CD4-positive, alpha-beta T cell treated with Interleukin-17A for 1 hour (primary cell): Measurements from ENCODE around the gene SFI1.

Experiments used
- DNase-seq: peaks from one replicate; pipeline ENCODE4 v3.0.0-alpha.2; 2020

The SFI1 gene

DNA sequence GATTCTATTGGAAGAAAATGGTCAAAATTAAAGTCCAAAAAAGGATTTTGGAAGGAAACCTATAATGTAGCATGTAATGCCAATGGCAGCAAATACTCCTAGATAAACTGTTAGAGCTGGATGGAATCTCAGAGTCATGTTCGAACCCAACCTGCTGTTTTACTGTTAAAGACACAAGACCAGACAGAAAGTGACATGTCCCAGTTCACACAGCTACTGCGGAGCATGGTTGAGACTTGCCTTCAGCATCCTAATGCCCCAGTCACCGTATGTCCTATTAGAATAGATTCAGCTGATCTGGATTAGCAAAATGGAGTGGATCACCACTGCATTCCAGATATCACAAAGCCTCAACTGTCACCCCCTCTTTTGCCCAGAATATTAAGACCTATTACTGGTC lies 150.7 kb downstream of the SFI1 start:
- DNase-seq = no peak

- DNase-seq = no peak
Measured at GRCh38 chr22:31647523-31648320, 151.4 kb downstream of the SFI1 start.

- DNase-seq = no peak
Measured at GRCh38 chr22:31650391-31650790, 154.1 kb downstream of the SFI1 start.

DNA sequence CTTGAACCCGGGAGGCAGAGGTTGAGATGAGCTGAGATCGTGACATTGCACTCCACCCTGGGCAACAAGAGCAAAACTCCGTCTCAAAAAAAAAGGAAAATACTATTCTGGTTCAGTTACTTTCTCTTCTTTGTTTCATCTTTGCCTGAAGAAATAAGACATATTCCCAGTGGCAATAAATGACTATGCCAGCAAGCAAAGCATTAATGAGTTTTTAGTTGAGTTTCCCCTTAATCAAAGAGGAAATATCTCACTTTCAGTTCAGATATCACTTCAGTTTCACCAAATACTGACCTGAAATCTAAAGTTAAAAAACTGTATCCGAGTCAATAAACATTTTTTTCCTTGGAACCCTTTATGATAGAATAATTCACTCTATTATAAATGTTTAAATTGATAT lies 155.3 kb downstream of the SFI1 start:
- no peak for DNase-seq

DNA sequence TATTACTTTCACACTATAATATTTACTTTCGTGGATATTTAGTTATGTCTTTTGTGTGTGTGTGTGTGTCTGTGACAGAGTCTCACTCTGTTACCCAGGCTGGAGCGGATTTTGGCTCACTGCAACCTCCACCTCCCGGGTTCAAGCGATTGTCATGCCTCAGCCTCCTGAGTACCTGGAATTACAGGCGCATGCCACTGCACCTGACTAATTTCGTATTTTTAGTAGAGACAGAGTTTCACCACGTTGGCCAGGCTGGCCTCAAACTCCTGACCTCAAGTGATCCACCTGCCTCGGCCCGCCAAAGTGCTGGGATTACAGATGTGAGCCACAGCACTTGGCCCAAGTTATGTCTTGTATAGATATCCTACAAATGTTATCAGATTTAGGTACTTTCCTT lies 155.8 kb downstream of the SFI1 start:
- DNase-seq = no peak

DNA sequence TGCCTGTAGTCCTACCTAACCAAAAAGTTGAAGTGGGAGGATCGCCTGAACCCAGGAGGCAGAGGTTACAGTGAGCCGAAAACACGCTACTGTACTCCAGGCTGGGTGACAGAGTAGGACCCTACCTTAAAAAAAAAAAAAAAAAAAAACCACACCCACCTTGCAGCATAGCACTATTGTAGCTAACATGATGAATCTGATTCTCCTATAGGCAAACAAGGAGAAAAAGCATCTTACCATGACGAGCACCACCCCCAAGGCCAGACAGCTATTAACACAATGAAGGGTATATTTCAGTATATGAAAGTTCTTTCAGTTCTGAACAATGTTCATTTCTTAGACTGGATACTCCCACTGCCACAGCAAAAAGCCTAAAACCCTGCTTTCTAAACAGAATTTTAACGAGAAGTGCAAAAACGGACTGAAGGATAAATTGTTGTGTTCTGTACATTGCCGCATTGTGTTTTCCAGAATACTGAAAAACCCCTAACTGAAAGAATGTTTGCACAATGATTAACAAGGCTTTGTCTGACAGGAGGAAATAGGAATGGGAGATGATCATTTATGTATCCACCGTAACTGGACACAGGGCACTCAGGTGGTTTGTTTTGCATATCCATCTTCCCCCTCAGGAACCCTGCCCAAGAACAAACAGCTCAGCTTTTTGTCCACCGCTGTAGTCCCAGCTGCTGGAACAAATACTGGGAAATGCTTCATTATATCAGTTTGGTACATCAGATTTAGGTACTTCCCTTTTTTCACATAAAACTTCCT lies 156.8 kb downstream of the SFI1 start:
- DNase-seq = no peak

GRCh38 chr22:31653944-31654343 lies 157.6 kb downstream of the SFI1 start:
- DNase-seq = no peak

DNA sequence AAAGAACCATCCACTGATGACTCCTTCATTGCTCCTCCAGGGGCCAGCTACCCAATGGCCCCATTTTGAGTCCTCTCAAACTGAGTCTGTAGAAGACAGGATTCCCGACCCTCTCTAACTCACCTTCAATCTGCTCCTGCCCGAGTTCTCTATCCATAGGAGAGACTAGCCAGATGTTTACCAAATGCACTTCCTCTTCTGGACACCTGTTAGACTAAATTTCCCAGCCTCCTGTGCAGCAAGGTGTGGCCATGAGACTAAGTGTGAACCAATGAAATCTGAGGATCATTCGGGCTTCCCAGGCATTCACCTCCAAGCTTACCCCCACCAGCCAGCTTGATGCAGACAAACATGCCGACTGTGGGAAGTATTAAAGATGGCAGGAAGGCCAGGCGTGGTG lies 158.1 kb downstream of the SFI1 start:
- DNase-seq = no peak

DNA sequence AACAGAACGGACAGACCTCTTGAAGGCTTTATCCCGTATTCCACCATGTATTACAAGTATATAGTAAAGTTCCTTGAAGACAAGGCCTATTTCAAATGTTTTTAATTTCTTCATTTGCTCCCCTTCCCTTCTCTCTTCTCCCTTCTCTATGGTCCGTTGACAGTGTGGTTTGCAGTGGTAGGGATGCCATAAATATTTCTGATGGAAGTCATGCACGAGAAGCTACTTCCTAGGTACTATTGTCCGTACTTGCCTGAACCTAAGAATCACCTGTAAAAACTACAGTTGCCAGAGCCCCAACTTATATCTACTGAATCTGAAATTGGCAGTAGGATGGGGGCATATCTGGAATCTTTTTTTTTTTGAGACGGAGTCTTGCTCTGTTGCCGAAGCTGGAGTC lies 162.9 kb downstream of the SFI1 start:
- no peak for DNase-seq

DNA sequence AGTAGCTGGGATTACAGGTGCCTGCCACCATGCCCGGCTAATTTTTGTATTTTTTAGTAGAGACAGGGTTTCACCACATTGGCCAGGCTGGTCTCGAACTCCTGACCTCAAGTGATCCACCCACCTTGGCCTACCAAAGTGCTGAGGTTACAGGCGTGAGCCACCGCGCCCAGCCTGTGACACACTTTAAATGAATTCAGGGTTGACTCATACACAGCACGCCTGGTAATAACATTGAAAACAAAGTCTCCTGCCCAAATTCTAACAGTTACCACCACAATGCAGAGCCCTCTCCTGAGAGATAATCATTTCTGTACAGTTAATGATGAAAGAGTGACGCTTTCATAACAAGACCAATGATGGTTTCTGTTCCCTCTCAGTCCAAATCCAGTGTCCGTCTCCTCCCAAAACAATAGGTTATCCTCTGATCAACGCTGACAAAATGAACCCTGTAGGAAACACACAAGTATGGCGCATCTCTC lies 164.6 kb downstream of the SFI1 start:
- peak; percentile 38 for DNase-seq

GRCh38 chr22:31661851-31662667 lies 165.7 kb downstream of the SFI1 start, which contains the start of gene PISD:
Gene PISD (minus strand): TSS chr22:31662215. CDS start chr22:31662208, 7 bp downstream.
- DNase-seq = peak; percentile 97

DNA sequence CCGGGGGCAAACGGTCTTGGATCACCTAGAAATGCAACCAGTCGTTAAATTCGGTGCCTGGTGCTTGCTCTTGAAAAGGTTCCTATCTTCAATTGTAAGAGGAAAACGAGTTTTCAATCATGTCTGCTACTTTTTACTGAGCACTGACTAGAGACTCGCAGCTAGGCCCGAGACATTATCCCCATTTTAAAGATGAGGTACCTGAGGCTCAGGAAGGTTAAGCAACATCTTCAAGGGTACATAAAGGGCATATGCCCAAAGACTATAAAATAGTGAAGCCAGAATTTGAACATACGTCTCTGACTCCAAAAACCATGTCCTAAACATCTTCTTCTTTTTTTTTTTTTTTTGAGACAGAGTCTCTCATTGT lies 166.3 kb downstream of the SFI1 start:
- DNase-seq = no peak
